ENCODE data around the gene OSBPL6. TPM values are rescaled to one million over a fixed set of nuclear protein-coding genes. Genes with fewer than 3 reads are reported as not detected.

OSBPL6 gene
- total and polyA plus RNA-seq, 9 of the 15 experiments (the other 6 are each of a cell fraction or from before 2014, with no cell fraction given): 3.4 to 12.7 (median 9.3) TPM

- CTCF ChIA-PET (ENCODE audit: low intra/inter-chr PET ratio): no interaction called here
- in situ Hi-C loops (cut with MboI): no loop called here
- DNase-seq (ENCODE audit: extremely low read depth in 1 of 4, low spot score in 3 of 4): no peak
- peak; percentile 15 for FAIRE-seq
- Histone ChIP-seq H3K9ac (ENCODE audit: insufficient read depth in 1 of 2, low read depth in 2 of 2, low read length in 2 of 2) (no peak overlapping the region), H3K4me1 (replicated peaks in 1 of 2; ENCODE audit: control insufficient read depth in 2 of 2, insufficient read depth in 2 of 2, low read length in 2 of 2) (peaks cover 0 to 14% of the 10 kb centered on the region in 2 experiments; a peak in 3 of 5 replicates), H3K27ac (ENCODE audit: extremely low read depth, low read depth, low read length) (no peak overlapping the region), H3K36me3 (ENCODE audit: control insufficient read depth, insufficient read depth, low read length) (no peaks in the 10 kb centered on the region), H3K9me1 (ENCODE audit: control insufficient read depth, insufficient read depth, low read length) (no peaks in the 10 kb centered on the region), H3K4me2 (ENCODE audit: insufficient read depth, low read length) (no peak overlapping the region), H3K27me3 (ENCODE audit: control insufficient read depth in 2 of 2, insufficient read depth in 2 of 2, low read length in 2 of 2) (no peaks in the 10 kb centered on the region), H4K20me1 (replicated peaks; ENCODE audit: control insufficient read depth, insufficient read depth, low read length) (no peaks in the 10 kb centered on the region), H3K4me3 (no peak overlapping the region), H3K79me2 (ENCODE audit: control insufficient read depth, insufficient read depth, low read length) (no peaks in the 10 kb centered on the region), H3K9me3 (replicated peaks; ENCODE audit: control insufficient read depth, insufficient read depth, low read depth, low read length) (no peaks in the 10 kb centered on the region), H2AFZ (ENCODE audit: low read depth, low read length) (no peak overlapping the region)
- 11% methylated on average over 2 of the region's 2 CpGs for WGBS (ENCODE audit: insufficient coverage, low coverage, missing lambda C conversion rate)
- intact Hi-C loops (cut with micrococcal nuclease): no loop called here
- POLR2A ChIA-PET: interaction anchor here (0.5 to 1.6 kb wide), 2 partner anchors 10 to 39 kb away, joined by 3 to 5 read pairs; no protein-coding TSS in a partner anchor
- ATAC-seq: peak; percentile 33; the same call in 1 of the 3 replicates
- no TSS peak for BruUV-seq (replicated peaks)
- TF ChIP-seq DPF2 (IDR thresholded peaks at IDR 0.05): no peak
- peak; percentile 56; the same call in 1 of the 2 replicates for TF ChIP-seq NFE2 (IDR thresholded peaks at IDR 0.05; ENCODE audit: low read depth)
Measured at GRCh38 chr2:178258916-178259315, 64.6 kb downstream of the OSBPL6 start.

- Histone ChIP-seq H3K4me3 (no peak overlapping the region), H3K9me1 (ENCODE audit: control insufficient read depth, insufficient read depth, low read length) (no peaks in the 10 kb centered on the region), H2AFZ (ENCODE audit: low read depth, low read length) (no peak overlapping the region), H3K36me3 (ENCODE audit: control insufficient read depth, insufficient read depth, low read length) (no peaks in the 10 kb centered on the region), H3K9me3 (replicated peaks; ENCODE audit: control insufficient read depth, insufficient read depth, low read depth, low read length) (no peaks in the 10 kb centered on the region), H4K20me1 (replicated peaks; ENCODE audit: control insufficient read depth, insufficient read depth, low read length) (0 out of 2 replicates have a peak, but pooled peaks cover 3% of the 10 kb centered on the region), H3K9ac (ENCODE audit: insufficient read depth in 1 of 2, low read depth in 2 of 2, low read length in 2 of 2) (no peak overlapping the region), H3K27me3 (ENCODE audit: control insufficient read depth in 2 of 2, insufficient read depth in 2 of 2, low read length in 2 of 2) (no peaks in the 10 kb centered on the region), H3K79me2 (ENCODE audit: control insufficient read depth, insufficient read depth, low read length) (no peaks in the 10 kb centered on the region), H3K27ac (ENCODE audit: extremely low read depth, low read depth, low read length) (no peak overlapping the region), H3K4me1 (replicated peaks in 1 of 2; ENCODE audit: control insufficient read depth in 2 of 2, insufficient read depth in 2 of 2, low read length in 2 of 2) (peaks cover 0 to 15% of the 10 kb centered on the region in 2 experiments; a peak in 3 of 5 replicates), H3K4me2 (ENCODE audit: insufficient read depth, low read length) (no peak overlapping the region)
- intact Hi-C loops (cut with micrococcal nuclease) (no loop called here), in situ Hi-C loops (cut with MboI) (no loop called here)
- ChIA-PET POLR2A (interaction anchor here (0.6 kb wide), 1 partner anchor 276 kb away, joined by 3 read pairs; no protein-coding TSS in a partner anchor), CTCF (ENCODE audit: low intra/inter-chr PET ratio) (no interaction called here)
- FAIRE-seq: no peak
- peak; percentile 28 for ATAC-seq
- TF ChIP-seq CEBPB (tag; IDR thresholded peaks at IDR 0.05) (peak; percentile 81), CEBPG (CRISPR knock-in tag; IDR thresholded peaks at IDR 0.05) (peak; percentile 45; the same call in 1 of the 2 replicates), CEBPG (tag; conservative IDR thresholded peaks at IDR 0.05 in 1 of 2, IDR thresholded peaks at IDR 0.05 in 1 of 2) (0 out of 4 replicates have a peak, but pooled peaks of 1 of the 2 experiments have one; percentile 12), CC2D1A (IDR thresholded peaks at IDR 0.05) (no peak), KDM1A (IDR thresholded peaks at IDR 0.05) (peak; percentile 1 to 42; a peak in 2 of 4 replicates)
- TF ChIP-seq, protein P1, sequence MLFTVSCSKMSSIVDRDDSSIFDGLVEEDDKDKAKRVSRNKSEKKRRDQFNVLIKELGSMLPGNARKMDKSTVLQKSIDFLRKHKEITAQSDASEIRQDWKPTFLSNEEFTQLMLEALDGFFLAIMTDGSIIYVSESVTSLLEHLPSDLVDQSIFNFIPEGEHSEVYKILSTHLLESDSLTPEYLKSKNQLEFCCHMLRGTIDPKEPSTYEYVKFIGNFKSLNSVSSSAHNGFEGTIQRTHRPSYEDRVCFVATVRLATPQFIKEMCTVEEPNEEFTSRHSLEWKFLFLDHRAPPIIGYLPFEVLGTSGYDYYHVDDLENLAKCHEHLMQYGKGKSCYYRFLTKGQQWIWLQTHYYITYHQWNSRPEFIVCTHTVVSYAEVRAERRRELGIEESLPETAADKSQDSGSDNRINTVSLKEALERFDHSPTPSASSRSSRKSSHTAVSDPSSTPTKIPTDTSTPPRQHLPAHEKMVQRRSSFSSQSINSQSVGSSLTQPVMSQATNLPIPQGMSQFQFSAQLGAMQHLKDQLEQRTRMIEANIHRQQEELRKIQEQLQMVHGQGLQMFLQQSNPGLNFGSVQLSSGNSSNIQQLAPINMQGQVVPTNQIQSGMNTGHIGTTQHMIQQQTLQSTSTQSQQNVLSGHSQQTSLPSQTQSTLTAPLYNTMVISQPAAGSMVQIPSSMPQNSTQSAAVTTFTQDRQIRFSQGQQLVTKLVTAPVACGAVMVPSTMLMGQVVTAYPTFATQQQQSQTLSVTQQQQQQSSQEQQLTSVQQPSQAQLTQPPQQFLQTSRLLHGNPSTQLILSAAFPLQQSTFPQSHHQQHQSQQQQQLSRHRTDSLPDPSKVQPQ (CRISPR knock-in tag; IDR thresholded peaks at IDR 0.05; ENCODE audit: borderline replicate concordance): no peak
- no TSS peak for BruUV-seq (replicated peaks)
- DNase-seq (ENCODE audit: extremely low read depth in 1 of 4, low spot score in 3 of 4): no peak
- WGBS (ENCODE audit: insufficient coverage, low coverage, missing lambda C conversion rate): 46% methylated on average over 13 of the region's 13 CpGs
Measured at GRCh38 chr2:178263159-178263860, 69.0 kb downstream of the OSBPL6 start.
